Fibroblast of the aortic adventitia (primary cell): ENCODE results near the gene AIM2. TPM values are rescaled to one million over a fixed set of nuclear protein-coding genes. Genes with fewer than 3 reads are reported as not detected.
A peak's percentile ranks its signal among the peaks of the same experiment; 100 is the strongest.
"Not testable (repeated sequence)": the region's sequence is repeated elsewhere in the genome, so short reads cannot be mapped to it uniquely, and the experiment has no call there.

ENCODE experiments used
- DNase-seq: peaks from one replicate; pipeline ENCODE4 v3.0.0-alpha.2; 2010; ENCODE audit warnings: low read depth
- H3K4me3 ChIP-seq: 2 replicates; pipeline ENCODE4 v1.5.1; 2011; ENCODE audit warnings: low read depth, mild to moderate bottlenecking, control low read depth, low read length, moderate library complexity
- CTCF ChIP-seq: IDR thresholded peaks from 2 replicates; pipeline ENCODE4 v1.5.1; 2011; ENCODE audit warnings: mild to moderate bottlenecking, low read length, control low read depth, inconsistent platforms; ENCODE audit not compliant: insufficient read depth
- total RNA-seq: library from RNA; depleted of rRNA; stranded (reverse); fragments of >200 nt; gene quantifications from 2 replicates; pipeline ENCODE4 v1.2.3, GENCODE V29; 2012; ENCODE audit warnings: low replicate concordance

The AIM2 gene
- total RNA-seq, 1 donor, result not detected

GRCh38 chr1:159040893-159041724 lies 35.5 kb downstream of the AIM2 start:
- DNase-seq, result no peak
- TF ChIP-seq CTCF, result no peak
- H3K4me3 ChIP-seq, result no peak overlapping the region

GRCh38 chr1:159040206-159040605 lies 36.4 kb downstream of the AIM2 start:
- peak; percentile 77 for DNase-seq
- H3K4me3 ChIP-seq, result no peak overlapping the region
- no peak for TF ChIP-seq CTCF

GRCh38 chr1:159030877-159031447 lies 45.6 kb downstream of the AIM2 start:
- no peak overlapping the region for H3K4me3 ChIP-seq
- TF ChIP-seq CTCF, result no peak
- DNase-seq, result no peak

- no peak overlapping the region for H3K4me3 ChIP-seq
- no peak for TF ChIP-seq CTCF
- no peak for DNase-seq
These were observed 46.3 kb downstream of the AIM2 start for GRCh38 chr1:159030311-159030710.

- not testable (repeated sequence) for H3K4me3 ChIP-seq, DNase-seq
These were observed 49.7 kb downstream of the AIM2 start for GRCh38 chr1:159026841-159027240.

- TF ChIP-seq CTCF, result no peak
- no peak for DNase-seq
- H3K4me3 ChIP-seq, result no peak overlapping the region
These were observed 51.5 kb downstream of the AIM2 start for GRCh38 chr1:159025043-159025442.

GRCh38 chr1:159023723-159024122 lies 52.8 kb downstream of the AIM2 start:
- no peak for DNase-seq
- no peak overlapping the region for H3K4me3 ChIP-seq
- no peak for TF ChIP-seq CTCF
